ENCODE data around the gene ABHD10.
"Not testable (repeated sequence)": the region's sequence is repeated elsewhere in the genome, so short reads cannot be mapped to it uniquely, and the experiment has no call there.

The ABHD10 gene

DNA sequence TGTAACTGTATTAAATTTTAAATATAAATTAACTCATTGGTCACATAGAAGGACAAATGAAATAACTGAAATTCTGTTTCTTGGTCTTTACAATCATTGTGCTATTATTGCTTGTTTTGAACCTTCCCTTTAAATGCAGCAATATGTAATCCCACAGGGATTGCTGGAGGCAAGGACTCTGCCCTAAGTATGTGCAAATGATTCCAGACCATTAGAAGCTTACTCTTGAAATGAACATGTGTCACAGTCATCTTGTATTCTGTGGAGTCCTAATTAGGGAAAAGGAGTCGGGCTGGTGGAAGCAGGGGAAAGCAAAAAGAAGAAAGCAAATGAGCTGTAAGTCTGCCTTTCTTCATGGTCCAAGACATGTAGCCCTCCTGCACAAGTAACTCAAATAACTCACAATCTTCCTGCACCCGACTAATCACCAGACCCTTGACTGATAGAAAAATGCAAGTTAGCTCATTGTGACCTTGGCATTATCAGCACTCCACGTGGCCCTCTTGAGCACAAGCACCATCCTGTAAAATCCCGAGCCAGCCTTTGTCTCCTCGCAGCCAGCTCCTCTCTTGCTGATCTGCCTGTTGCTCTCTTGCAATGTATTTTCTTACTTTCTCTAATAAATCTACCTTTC, 53.4 kb downstream of the ABHD10 start:
- DNase-seq (ENCODE audit: low read depth in 3 of 3), result no peak

DNA sequence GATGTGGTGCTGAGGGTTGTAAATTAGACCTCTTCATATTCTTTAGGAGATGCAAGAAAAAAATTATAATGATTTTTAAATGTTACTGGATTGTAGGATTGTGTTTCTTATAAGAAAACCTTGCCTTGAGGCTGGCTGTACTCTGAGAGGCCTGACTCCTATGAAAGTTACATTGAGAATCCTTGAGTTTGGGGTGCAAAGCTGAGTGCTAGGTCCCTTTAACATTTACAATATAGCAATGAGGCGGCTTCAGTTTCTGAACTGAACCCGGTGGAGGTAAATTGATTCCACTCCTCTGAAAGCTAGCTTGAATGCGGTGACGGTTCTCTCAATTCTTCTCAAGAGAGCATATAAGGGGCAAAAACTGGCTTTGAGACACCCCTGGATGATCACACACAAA, 55.6 kb downstream of the ABHD10 start, which contains the start of gene TMPRSS7:
TMPRSS7 (plus strand) TSS at position 301 of the 400 bp plus-strand sequence. CDS start 110 bp downstream, outside the sequence.
- no peak for DNase-seq (ENCODE audit: low read depth in 3 of 3)

DNA sequence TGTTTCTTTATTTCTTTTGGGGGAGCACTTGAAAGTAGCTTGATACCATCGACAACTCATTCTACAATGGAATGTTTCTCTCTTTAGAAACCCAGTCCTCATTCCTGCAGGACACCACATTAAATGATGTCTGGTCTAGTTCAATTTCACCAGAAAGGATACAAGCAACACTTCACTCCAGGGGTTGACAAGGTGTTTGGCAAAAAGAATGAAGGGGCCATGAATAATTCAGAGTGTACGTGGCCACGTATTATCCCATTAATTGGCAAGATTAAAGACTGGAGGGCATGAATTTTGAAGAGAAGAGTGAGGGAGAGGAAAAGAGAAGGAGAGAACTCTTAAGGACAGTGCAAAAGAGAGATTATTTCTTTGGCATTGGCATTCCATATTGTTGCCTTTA, 56.4 kb downstream of the ABHD10 start:
- no peak for DNase-seq (ENCODE audit: low read depth in 3 of 3)

DNA sequence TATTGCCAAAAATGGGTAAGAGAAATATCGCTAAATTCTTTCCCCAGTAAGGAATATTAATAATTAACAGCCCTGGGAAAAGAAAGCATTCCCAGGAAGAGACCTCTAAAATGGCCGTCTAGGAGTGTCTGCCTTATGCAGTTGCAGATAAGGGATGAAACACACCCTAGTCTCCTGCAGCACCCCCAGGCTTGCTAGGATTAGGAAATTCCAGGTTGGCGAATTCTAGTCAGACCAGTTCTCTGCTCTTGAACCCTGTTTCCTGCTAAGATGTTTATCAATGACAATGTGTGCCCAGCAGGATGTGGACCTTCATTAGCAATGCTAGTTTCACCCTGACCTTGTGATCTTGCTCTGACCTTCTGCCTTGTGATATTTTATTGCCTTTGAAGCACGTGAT, 58.4 kb downstream of the ABHD10 start:
- not testable (repeated sequence) for DNase-seq (ENCODE audit: low read depth in 3 of 3)

DNA sequence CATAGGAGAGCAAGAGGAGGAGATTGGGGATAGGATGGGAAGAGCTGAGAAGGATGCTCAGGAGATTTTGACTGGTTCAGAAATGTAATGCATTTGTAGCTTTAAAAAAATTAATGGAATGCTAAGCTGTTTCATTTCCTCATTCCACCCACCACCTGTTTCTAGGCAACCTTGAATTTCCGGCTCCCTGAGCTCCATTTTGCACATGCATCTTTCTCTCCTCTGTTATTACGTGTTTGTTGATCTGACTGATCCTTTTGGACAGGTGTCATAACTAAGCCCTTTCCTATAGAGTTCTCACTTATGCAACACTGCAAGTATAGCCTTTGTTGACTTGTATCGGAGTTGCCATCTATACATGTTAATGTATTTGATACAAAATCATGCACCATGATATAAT, 60.0 kb downstream of the ABHD10 start:
- DNase-seq (ENCODE audit: low read depth in 3 of 3), result no peak

DNA sequence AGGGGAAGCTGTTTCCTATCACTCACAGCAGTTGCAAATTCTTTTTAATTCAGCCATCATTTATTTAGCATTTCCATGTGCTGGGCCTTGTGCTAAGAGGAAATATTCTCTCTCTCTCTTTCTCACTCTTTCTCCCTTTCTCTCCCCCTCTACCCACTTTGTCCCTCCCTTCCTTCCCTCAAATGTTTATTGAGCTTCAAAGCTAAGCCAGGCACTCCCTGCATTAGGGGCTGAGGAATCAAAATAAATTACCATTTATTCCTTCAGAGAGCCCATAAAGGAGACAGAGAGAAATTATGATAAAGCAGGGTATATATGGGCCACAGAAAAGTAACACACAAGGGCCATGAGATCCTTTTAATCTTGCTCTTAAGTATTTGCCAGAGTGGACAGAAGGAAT, 62.5 kb downstream of the ABHD10 start:
- no peak for DNase-seq (ENCODE audit: low read depth in 3 of 3)

DNA sequence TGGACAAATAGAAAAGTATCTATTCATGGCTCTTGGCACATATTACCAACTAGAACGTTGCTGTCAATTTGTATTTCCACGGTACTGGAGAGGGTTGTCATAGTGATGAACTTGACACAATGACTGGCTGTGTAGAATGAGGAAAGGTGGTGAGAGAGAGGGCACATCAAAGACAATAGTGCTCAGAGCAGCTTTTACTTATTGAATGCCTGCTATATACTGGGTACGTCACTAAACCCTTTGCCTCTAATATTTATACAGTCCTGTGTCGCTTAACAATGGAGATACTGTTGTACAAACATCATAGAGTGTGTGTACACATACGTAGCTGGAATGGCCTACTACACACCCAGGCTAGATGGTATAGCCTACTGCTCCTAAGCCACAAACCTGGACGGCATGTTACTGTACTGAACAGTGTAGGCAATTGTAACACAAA, 64.0 kb downstream of the ABHD10 start:
- DNase-seq (ENCODE audit: low read depth in 3 of 3), result no peak

All from stimulated activated CD4-positive, alpha-beta T cell treated with anti-CD3 and anti-CD28 coated beads, TNF-alpha, amount 100 ng/mL, for 48 hours (primary cell).